IMR-90 (cell line): ENCODE data around the gene PMEPA1. TPM values are rescaled to one million over a fixed set of nuclear protein-coding genes. Genes with fewer than 3 reads are reported as not detected.

Experiments
- ATAC-seq: fragments of 200-7000 bp; cut with Tn5 transposase; 2 replicates; pipeline ENCODE4 v1.9.1; 2020; ENCODE audit warnings: low read depth, mild to moderate bottlenecking, moderate library complexity
- BruUV-seq: library from RNA; stranded (reverse); fragments of 400-500 nt; replicated peaks from 2 replicates; lab custom pipeline; 2021; lab: Mats Ljungman, UMichigan
- CTCF ChIA-PET: fragments of 300-600 bp; formaldehyde crosslinking; extraction: SDS; loops from one replicate; lab custom pipeline; 2021; ENCODE audit warnings: antibody characterized with exemption; lab: Yijun Ruan, JAX
- POLR2A ChIA-PET: fragments of 300-600 bp; sonication (Branson Sonifier 250); formaldehyde crosslinking; loops from one replicate; lab custom pipeline; 2022; ENCODE audit warnings: antibody characterized with exemption; ENCODE audit not compliant: unreplicated experiment; lab: Charles Lee
- DNase-seq: peaks from one replicate; pipeline ENCODE4 v3.0.0; 2013
- H2AFZ ChIP-seq: replicated peaks from 2 replicates; pipeline ENCODE3; 2013; ENCODE audit warnings: low read length, mild to moderate bottlenecking; ENCODE audit not compliant: poor library complexity
- H2AK5ac ChIP-seq: 2 replicates; pipeline ENCODE4 v1.6.1; 2013; ENCODE audit warnings: low read depth, low read length, inconsistent platforms
- H2AK9ac ChIP-seq: replicated peaks from 2 replicates; pipeline ENCODE3; 2013; ENCODE audit warnings: mild to moderate bottlenecking, low read depth, low read length, moderate library complexity; ENCODE audit not compliant: poor library complexity
- H2BK120ac ChIP-seq: 2 replicates; pipeline ENCODE4 v1.6.1; 2013; ENCODE audit warnings: low read depth, low read length, inconsistent platforms
- H2BK15ac ChIP-seq: 3 replicates; pipeline ENCODE4 v1.6.1; 2013; ENCODE audit warnings: low read depth, low read length, inconsistent platforms
- H2BK20ac ChIP-seq: 2 replicates; pipeline ENCODE4 v1.6.1; 2013; ENCODE audit warnings: low read depth, mild to moderate bottlenecking, inconsistent platforms, low read length, moderate library complexity
- H2BK5ac ChIP-seq: 2 replicates; pipeline ENCODE4 v1.6.1; 2013; ENCODE audit warnings: mild to moderate bottlenecking, low read depth, low read length, inconsistent platforms; ENCODE audit not compliant: poor library complexity, severe bottlenecking
- H3K14ac ChIP-seq: replicated peaks from 2 replicates; pipeline ENCODE4 v1.6.1; 2013; ENCODE audit warnings: low read depth, low read length, inconsistent platforms
- H3K18ac ChIP-seq: 2 replicates; pipeline ENCODE4 v1.6.1; 2013; ENCODE audit warnings: low read depth, low read length, control low read depth
- H3K23ac ChIP-seq: 2 replicates; pipeline ENCODE4 v1.6.1; 2013; ENCODE audit warnings: low read depth, low read length, inconsistent platforms
- H3K27ac ChIP-seq: 2 replicates; pipeline ENCODE4 v1.5.1; 2013; ENCODE audit warnings: mild to moderate bottlenecking, control low read depth, low read length; ENCODE audit not compliant: insufficient read depth
- H3K27me3 ChIP-seq: 2 replicates; pipeline ENCODE4 v1.6.1; 2013; ENCODE audit warnings: low read length; ENCODE audit not compliant: control insufficient read depth, insufficient read depth
- H3K36me3 ChIP-seq: 2 replicates; pipeline ENCODE4 v1.6.1; 2013; ENCODE audit warnings: low read length, mixed read lengths; ENCODE audit not compliant: control insufficient read depth, insufficient read depth
- H3K4ac ChIP-seq: 2 replicates; pipeline ENCODE4 v1.6.1; 2013; ENCODE audit warnings: low read depth, low read length, inconsistent platforms
- H3K4me1 ChIP-seq: 2 replicates; pipeline ENCODE4 v1.6.1; 2013; ENCODE audit warnings: low read length, mixed read lengths; ENCODE audit not compliant: control insufficient read depth, insufficient read depth
- H3K4me2 ChIP-seq: 2 replicates; pipeline ENCODE4 v1.6.1; 2013; ENCODE audit warnings: low read depth, mild to moderate bottlenecking, control low read depth, low read length, moderate library complexity
- H3K4me3 ChIP-seq: 2 replicates; pipeline ENCODE4 v1.5.1; 2013; ENCODE audit warnings: low read depth, mild to moderate bottlenecking, control low read depth, low read length, moderate library complexity; ENCODE audit not compliant: insufficient read depth
- H3K56ac ChIP-seq: 2 replicates; pipeline ENCODE4 v1.6.1; 2013; ENCODE audit warnings: low read length, inconsistent platforms; ENCODE audit not compliant: insufficient read depth; ENCODE audit errors: extremely low read depth
- H3K79me1 ChIP-seq, 2 experiments: 2 replicates each; pipeline ENCODE4 v1.6.1; 2013; ENCODE audit warnings: low read length in 2 of 2, inconsistent platforms in 1 of 2, low read depth in 1 of 2
- H3K9ac ChIP-seq: 2 replicates; pipeline ENCODE4 v1.6.1; 2013; ENCODE audit warnings: low read depth, low read length, control low read depth
- H3K9me1 ChIP-seq: 2 replicates; pipeline ENCODE4 v1.6.1; 2013; ENCODE audit warnings: low read length, inconsistent platforms; ENCODE audit not compliant: insufficient read depth
- H3K9me3 ChIP-seq: 2 replicates; pipeline ENCODE4 v1.6.1; 2013; ENCODE audit warnings: low read length; ENCODE audit not compliant: control insufficient read depth, insufficient read depth
- H4K20me1 ChIP-seq: 2 replicates; pipeline ENCODE4 v1.6.1; 2013; ENCODE audit warnings: low read length, inconsistent platforms; ENCODE audit not compliant: insufficient read depth
- H4K5ac ChIP-seq: 2 replicates; pipeline ENCODE4 v1.6.1; 2013; ENCODE audit warnings: mild to moderate bottlenecking, low read depth, low read length, control low read depth
- H4K8ac ChIP-seq, 2 experiments: 2 replicates each; pipeline ENCODE4 v1.6.1; 2013; ENCODE audit warnings: low read depth in 2 of 2, low read length in 2 of 2, control low read depth in 1 of 2, inconsistent platforms in 1 of 2
- H4K91ac ChIP-seq: 2 replicates; pipeline ENCODE4 v1.6.1; 2013; ENCODE audit warnings: low read depth, low read length, inconsistent platforms; ENCODE audit not compliant: insufficient read depth
- BHLHE40 ChIP-seq: fragments of 150-350 bp; IDR thresholded peaks from 2 replicates; pipeline ENCODE4 v1.6.1; 2016; ENCODE audit warnings: mild to moderate bottlenecking, low read depth, low read length
- CEBPB ChIP-seq: IDR thresholded peaks from 2 replicates; pipeline ENCODE4 v1.6.1; 2012; ENCODE audit warnings: low read depth, low read length, improper control_type of control experiment
- CTCF ChIP-seq: conservative IDR thresholded peaks from 2 replicates; pipeline ENCODE4 v1.5.1; 2012; ENCODE audit warnings: mild to moderate bottlenecking, low read depth, low read length, improper control_type of control experiment
- ELK1 ChIP-seq: fragments of 150-350 bp; IDR thresholded peaks from 2 replicates; pipeline ENCODE4 v1.6.1; 2016; ENCODE audit warnings: low read depth, mild to moderate bottlenecking, low read length, moderate library complexity, borderline replicate concordance
- FOS ChIP-seq: fragments of 150-350 bp; IDR thresholded peaks from 2 replicates; pipeline ENCODE4 v1.6.1; 2016; ENCODE audit warnings: low read depth, low read length
- MAFK ChIP-seq: IDR thresholded peaks from 2 replicates; pipeline ENCODE4 v1.6.1; 2012; ENCODE audit warnings: low read depth, low read length, improper control_type of control experiment
- MAZ ChIP-seq: IDR thresholded peaks from 2 replicates; pipeline ENCODE4 v1.6.1; 2012; ENCODE audit warnings: low read depth, mild to moderate bottlenecking, low read length, improper control_type of control experiment, moderate library complexity, borderline replicate concordance
- NFE2L2 ChIP-seq: fragments of 150-350 bp; IDR thresholded peaks from 2 replicates; pipeline ENCODE4 v1.6.1; 2016; ENCODE audit warnings: low read depth, mild to moderate bottlenecking, low read length
- POLR2A ChIP-seq: IDR thresholded peaks from 2 replicates; pipeline ENCODE4 v1.6.1; 2012; ENCODE audit warnings: mild to moderate bottlenecking, low read depth, low read length
- RAD21 ChIP-seq: IDR thresholded peaks from 2 replicates; pipeline ENCODE4 v1.6.1; 2012; ENCODE audit warnings: low read length, improper control_type of control experiment
- RCOR1 ChIP-seq: IDR thresholded peaks from 2 replicates; pipeline ENCODE4 v1.6.1; 2012; ENCODE audit warnings: mild to moderate bottlenecking, low read length, improper control_type of control experiment; ENCODE audit not compliant: insufficient replicate concordance
- RFX5 ChIP-seq: IDR thresholded peaks from 2 replicates; pipeline ENCODE4 v1.8.0; 2012; ENCODE audit warnings: low read depth, mild to moderate bottlenecking, low read length, moderate library complexity
- WGBS, 2 experiments: methylation state at CpG; one replicate each; pipeline versions ENCODE4 v1.1.5 to v1.1.7; 2013; ENCODE audit warnings: missing lambda C conversion rate in 2 of 2; ENCODE audit not compliant: insufficient read length in 1 of 2; ENCODE audit errors: extremely low coverage in 2 of 2; 5-methylcytosine and 5-hydroxymethylcytosine counted together
- dilution Hi-C: fragments of 300-500 bp; cut with HindIII; formaldehyde crosslinking; loops from one replicate; pipeline ENCODE4 v1.14.3; 2018; ENCODE audit warnings: low sequenced_read_pairs; ENCODE audit not compliant: unreplicated experiment
- in situ Hi-C: fragments of 300-500 bp; cut with MboI; formaldehyde crosslinking; loops from 3 replicates; pipeline ENCODE4 v1.14.3; 2019; ENCODE audit warnings: low sequenced_read_pairs, inconsistent platforms, mixed read lengths
- intact Hi-C: fragments of 100-400 bp; cut with micrococcal nuclease; formaldehyde crosslinking; loops from 2 replicates; pipeline ENCODE4 v1.10.0; 2022
- polyA plus RNA-seq, 3 experiments: library from polyadenylated mRNA; depleted of rRNA; stranded (reverse); fragments of >200 nt; gene quantifications; 2 replicates each; pipeline ENCODE4 v1.2.3, GENCODE V29; 2012; ENCODE audit warnings: low replicate concordance in 1 of 3
- total RNA-seq: library from RNA; depleted of rRNA; stranded (reverse); fragments of >200 nt; gene quantifications from 2 replicates; pipeline ENCODE4 v1.2.3, GENCODE V29; 2012

Gene PMEPA1
- total and polyA plus RNA-seq, 2 of the 4 experiments (the other 2 are of a cell fraction): 2.0 to 6.9 TPM

- TF ChIP-seq MAZ: no peak
These were observed 52.8 kb downstream of the PMEPA1 start (continued) for GRCh38 chr20:57656821-57657534.

- Histone ChIP-seq H3K27ac (no peak overlapping the region), H2BK15ac (no peak overlapping the region), H2BK20ac (no peak overlapping the region), H2AFZ (no peak overlapping the region), H3K36me3 (peaks cover 25% of the 10 kb centered on the region), H2BK120ac (no peak overlapping the region), H3K9me1 (peaks cover 3% of the 10 kb centered on the region; the same call in 1 of the 2 replicates), H3K4me2 (no peak overlapping the region), H2BK5ac (no peak overlapping the region), H3K79me1 (peaks cover 0 to 10% of the 10 kb centered on the region in 2 experiments; a peak in 1 of 4 replicates), H3K9ac (no peak overlapping the region), H3K4ac (no peak overlapping the region), H3K23ac (no peak overlapping the region), H3K56ac (no peak overlapping the region), H4K8ac (no peak overlapping the region), H4K5ac (no peak overlapping the region), H2AK9ac (no peak overlapping the region), H3K4me3 (no peak overlapping the region), H3K9me3 (no peaks in the 10 kb centered on the region), H3K18ac (no peak overlapping the region), H2AK5ac (no peak overlapping the region), H3K4me1 (no peaks in the 10 kb centered on the region), H4K91ac (no peak overlapping the region), H3K27me3 (no peaks in the 10 kb centered on the region), H3K14ac (no peak overlapping the region), H4K20me1 (peaks cover 12% of the 10 kb centered on the region)
- POLR2A ChIA-PET: interaction anchor here (0.5 kb wide), 1 partner anchor 306 kb away, joined by 4 read pairs; no protein-coding TSS in a partner anchor
- DNase-seq (no peak), ATAC-seq (no peak)
- dilution Hi-C loops (no loop called here), intact Hi-C loops (loop anchor here (10.0 kb wide), 1 partner anchor 188 kb away; no protein-coding TSS in a partner anchor), in situ Hi-C loops (loop anchor here (10.0 kb wide), 1 partner anchor 428 kb away; no protein-coding TSS in a partner anchor)
- CTCF ChIA-PET: interaction anchor here (1.2 kb wide), 1 partner anchor 523 kb away, joined by 3 read pairs; no protein-coding TSS in a partner anchor
- WGBS, 2 experiments: 92% methylated on average over 10 of the region's 15 CpGs; no CpG with 5 or more reads in 1 of the 2 experiments
- BruUV-seq: no TSS peak
- TF ChIP-seq ELK1: no peak
- no peak for TF ChIP-seq RAD21
- TF ChIP-seq POLR2A: no peak
- TF ChIP-seq NFE2L2: no peak
- no peak for TF ChIP-seq RCOR1
- no peak for TF ChIP-seq MAZ
- no peak for TF ChIP-seq RFX5
- no peak for TF ChIP-seq BHLHE40
- TF ChIP-seq CTCF: no peak
- TF ChIP-seq FOS: no peak
- TF ChIP-seq CEBPB: no peak
- no peak for TF ChIP-seq MAFK
These were observed 53.5 kb downstream of the PMEPA1 start for GRCh38 chr20:57656252-57656820.
